Stimulated activated CD4-positive, alpha-beta T cell treated with anti-CD3 and anti-CD28 coated beads, Interleukin-15, amount 100 ng/mL, for 48 hours (primary cell): ENCODE measurements around the gene SRSF9.
"Not testable (repeated sequence)": the region's sequence is repeated elsewhere in the genome, so short reads cannot be mapped to it uniquely, and the experiment has no call there.

ENCODE experiments used
- DNase-seq, 2 donors: peaks; one replicate each; pipeline ENCODE4 v3.0.0-alpha.2; 2020; ENCODE audit warnings: low read depth in 2 of 2

Gene SRSF9

GRCh38 chr12:120452524-120452923, 17.0 kb downstream of the SRSF9 start:
- not testable (repeated sequence) for DNase-seq

DNA sequence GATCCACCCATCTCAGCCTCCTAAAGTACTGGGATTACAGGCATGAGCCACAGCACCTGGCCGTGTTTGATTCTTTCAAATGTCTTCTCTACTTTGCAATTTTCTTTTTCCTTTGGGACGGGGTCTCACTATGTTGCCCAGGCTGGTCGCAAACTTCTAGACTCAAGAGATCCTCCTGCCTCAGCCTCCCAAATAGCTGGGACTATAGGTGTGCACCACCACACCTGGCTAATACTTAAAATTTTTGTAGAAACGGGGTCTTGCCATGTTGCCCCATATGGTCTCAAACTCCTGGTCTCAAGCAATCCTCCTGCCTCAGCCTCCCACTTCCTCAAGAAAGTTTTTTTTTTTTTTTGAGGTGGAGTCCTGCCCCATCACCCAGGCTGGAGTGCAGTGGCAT, 21.6 kb downstream of the SRSF9 start:
- DNase-seq, result no peak

DNA sequence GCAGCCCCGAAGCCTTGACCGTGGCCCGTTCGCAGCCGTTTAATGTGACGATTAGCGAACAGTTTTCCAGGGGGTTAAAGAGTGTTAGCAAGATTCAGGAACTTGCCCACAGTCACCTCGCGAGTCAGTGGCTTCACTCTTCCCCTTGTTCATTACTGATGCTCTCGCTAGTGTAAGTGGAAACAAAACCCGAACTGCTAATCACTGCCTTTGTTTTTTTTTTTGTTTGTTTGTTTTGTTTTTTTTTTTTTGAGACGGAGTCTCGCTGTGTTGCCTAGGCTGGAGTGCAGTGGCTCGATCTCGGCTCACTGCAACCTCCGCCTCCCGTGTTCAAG, 22.7 kb downstream of the SRSF9 start:
- not testable (repeated sequence) for DNase-seq

GRCh38 chr12:120445911-120446843, 23.4 kb downstream of the SRSF9 start, which contains the start of the genes GATC and TRIAP1:
GATC (plus strand) TSS chr12:120446444; CDS start chr12:120446481, 37 bp downstream.
TRIAP1 (minus strand) TSS chr12:120446384; CDS start chr12:120446372, 12 bp downstream.
- DNase-seq, result peak; percentile 74 to 84

DNA sequence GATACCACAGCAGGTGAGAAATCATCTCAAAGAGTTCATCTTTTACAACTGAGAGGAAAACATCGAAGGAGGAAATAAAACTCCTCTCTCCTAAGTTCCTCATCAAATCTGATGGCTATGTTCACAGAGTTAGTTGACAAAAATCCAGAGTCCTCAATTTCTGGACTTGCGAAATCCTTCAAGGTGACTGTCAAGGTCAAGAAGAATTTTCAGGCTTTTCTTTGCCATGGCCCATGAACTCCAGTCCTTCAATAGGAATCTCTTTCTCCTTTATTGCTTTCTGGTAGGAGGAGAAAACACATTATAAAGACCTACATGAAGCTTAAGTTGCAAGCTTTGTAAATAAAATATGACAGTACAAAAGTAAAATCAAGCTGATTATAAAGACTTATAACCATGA, 24.9 kb downstream of the SRSF9 start:
- DNase-seq, result no peak

GRCh38 chr12:120439646-120440247, 29.8 kb downstream of the SRSF9 start:
- DNase-seq, result peak; percentile 54 to 69

- DNase-seq, result no peak
Measured at GRCh38 chr12:120438495-120439198, 30.9 kb downstream of the SRSF9 start.

DNA sequence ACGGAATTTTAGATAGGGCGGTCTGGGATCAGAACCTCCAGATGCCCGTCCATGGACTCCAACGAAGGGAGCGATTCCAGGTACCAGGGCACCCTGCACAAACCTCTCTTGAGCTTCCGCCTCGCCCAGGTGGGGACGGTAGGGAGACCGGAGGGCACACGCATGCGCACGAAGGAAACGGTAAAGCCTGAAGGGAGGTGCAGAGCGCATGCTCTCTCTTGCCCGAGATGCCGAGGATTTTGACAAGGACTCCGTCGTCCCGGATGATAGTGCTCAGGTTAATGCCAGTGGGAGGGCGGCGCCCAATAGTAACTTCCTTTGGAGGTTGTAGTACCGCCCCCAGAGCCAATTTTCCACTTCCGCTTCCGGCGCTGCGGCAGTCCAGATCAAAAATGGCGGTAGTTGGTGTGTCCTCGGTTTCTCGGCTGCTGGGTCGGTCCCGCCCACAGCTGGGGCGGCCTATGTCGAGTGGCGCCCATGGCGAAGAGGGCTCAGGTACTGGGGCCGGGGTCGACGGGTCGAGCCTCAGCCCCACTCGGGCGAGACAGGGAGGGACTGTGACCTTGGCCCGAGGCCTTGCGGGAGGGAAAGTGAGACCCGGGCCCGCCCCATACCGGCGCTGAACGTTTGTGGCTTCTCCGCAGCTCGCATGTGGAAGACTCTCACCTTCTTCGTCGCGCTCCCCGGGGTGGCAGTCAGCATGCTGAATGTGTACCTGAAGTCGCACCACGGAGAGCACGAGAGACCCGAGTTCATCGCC, 31.6 kb downstream of the SRSF9 start, which contains the start of gene COX6A1:
Gene COX6A1, plus strand, starts transcription at position 379 of the 760 bp plus-strand sequence. Its CDS starts 14 bp downstream, at position 393.
- peak; percentile 96 to 98 for DNase-seq

DNA sequence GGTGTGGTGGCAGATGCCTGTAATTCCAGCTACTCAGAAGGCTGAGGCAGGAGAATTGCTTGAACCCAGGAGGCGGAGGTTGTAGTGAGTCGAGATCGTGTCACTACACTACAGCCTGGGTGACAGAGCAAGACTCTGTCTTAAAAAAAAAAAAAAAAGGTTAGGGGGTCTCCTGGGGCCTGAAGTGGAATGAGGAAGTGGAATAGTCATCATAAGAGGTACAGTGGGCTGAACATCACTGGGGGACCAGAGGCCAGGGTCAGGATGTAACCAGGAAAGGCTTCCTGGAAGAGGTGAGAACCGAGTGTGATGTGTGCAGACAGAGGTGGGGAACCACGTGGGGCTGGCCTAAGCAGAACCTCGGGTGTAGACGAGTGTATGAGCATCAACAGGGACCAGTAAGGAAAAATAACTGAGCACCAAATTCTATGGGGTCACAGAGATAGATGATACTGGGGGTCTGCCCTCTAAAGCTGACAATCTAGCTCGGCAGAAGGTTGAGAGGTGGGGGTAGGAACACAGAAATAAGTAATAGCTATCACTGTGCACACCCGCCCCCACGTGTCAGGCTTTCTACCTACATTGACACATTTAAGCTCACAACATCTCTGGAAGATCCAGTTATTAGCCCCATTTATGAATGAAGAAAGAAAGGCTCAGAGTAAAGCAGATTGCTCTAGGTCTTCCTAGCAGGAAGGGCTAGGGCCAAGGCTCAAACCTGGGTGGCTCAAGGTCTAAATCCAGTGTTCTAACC, 36.6 kb downstream of the SRSF9 start:
- no peak for DNase-seq

DNA sequence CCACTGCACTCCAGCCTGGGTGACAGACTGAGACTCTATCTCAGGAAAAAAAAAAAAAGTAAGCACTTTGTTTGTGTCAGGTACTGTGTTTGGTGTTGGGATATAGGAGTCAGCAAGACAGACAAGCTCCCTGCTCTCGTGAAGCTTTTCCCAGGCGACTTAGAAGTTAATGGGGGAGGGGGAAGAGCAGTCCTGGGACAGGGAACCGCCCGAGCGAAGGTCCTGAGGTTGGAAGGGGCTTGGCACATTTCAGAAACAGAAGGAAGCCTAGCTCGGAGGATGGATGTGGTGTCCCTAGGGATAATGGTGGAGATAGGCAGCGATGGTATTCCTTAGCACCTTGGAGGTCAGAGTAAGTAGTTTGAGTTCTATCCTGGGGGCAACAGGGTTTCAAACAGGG, 40.2 kb downstream of the SRSF9 start:
- DNase-seq, result no peak

GRCh38 chr12:120428597-120429229, 40.8 kb downstream of the SRSF9 start:
- no peak for DNase-seq

DNA sequence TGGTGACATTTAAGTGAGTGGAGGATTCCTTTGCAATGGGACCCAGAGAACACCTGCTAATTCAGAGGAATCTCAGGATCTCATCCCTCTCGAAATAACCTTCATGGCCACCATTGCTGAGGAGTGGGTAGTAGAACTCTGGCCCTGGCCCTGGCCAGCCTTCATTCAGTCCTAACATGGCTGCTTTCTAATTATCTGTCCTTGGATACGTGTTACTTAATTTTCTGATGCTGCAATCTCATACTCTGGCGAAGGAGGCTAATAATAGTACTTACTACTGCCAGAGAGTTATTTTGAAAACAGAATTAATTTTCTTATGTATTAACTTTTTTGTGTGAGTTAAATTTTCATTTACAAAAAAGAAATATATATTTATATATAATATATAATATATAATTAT, 43.8 kb downstream of the SRSF9 start:
- DNase-seq, result no peak

- DNase-seq, result no peak
Measured at GRCh38 chr12:120422892-120423456, 46.6 kb downstream of the SRSF9 start.

- no peak for DNase-seq
Measured at GRCh38 chr12:120421701-120422100, 47.8 kb downstream of the SRSF9 start.

DNA sequence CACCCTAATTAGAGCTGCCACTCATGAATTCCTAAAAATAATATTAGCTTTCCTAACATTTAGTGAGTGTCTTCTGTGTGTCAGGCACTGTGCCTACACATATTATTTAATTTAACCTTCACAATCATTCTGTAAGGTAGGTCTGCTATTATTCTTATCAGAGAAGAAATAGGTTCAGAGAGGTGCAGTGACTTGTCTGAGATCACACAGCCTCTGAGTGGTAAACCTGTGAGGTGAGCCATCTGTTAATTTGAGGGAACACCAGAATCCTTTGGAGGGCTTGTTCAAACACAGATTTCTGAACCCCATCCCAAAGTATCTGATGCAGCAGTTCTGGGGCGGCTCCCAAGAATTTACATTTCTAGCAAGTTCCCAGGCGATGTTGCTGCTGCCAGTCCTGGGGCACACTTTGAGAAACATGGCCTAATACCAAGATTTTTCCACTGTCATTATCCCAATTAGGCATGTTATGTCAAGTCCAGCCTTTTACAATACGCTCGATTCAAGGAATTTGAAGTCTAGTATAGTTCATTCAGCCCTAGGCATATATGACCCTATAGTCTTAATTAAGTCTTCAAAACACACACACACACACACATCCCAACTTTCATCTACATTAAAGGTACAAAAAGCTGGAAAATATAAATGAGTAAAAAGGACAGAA, 51.5 kb downstream of the SRSF9 start:
- no peak for DNase-seq

DNA sequence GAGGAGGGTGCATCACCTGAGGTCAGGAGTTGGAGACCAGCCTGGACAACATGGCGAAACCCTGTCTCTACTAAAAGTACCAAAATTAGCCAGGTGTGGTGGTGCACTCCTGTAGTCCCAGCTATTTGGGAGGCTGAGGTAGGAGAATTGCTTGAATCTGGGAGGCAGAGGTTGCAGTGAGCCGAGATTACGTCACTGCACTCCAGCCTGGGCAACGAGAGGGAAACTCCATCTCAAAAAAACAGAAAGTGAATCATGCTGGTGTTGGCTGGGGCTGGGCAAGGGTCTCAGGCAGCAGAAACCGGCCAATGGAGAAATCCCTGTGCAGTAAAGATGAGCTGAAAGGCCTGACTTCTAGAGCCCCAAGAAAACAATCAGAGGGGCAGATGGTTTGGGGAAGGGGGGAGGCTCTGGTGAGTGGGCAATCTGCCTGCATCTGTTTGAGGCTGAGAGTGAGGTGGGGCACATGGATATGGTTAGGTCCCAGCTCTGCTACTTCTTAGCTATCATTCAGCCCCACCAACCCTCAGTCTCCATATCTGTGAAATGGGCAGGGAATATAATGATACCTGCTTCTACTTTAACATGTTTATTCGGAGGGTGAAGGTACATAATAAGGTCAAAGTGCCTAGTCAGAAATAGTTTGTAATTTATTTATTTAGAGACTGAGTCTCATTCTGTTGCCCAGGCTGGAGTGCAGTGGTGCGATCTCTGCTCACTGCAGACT, 52.9 kb downstream of the SRSF9 start:
- no peak for DNase-seq

DNA sequence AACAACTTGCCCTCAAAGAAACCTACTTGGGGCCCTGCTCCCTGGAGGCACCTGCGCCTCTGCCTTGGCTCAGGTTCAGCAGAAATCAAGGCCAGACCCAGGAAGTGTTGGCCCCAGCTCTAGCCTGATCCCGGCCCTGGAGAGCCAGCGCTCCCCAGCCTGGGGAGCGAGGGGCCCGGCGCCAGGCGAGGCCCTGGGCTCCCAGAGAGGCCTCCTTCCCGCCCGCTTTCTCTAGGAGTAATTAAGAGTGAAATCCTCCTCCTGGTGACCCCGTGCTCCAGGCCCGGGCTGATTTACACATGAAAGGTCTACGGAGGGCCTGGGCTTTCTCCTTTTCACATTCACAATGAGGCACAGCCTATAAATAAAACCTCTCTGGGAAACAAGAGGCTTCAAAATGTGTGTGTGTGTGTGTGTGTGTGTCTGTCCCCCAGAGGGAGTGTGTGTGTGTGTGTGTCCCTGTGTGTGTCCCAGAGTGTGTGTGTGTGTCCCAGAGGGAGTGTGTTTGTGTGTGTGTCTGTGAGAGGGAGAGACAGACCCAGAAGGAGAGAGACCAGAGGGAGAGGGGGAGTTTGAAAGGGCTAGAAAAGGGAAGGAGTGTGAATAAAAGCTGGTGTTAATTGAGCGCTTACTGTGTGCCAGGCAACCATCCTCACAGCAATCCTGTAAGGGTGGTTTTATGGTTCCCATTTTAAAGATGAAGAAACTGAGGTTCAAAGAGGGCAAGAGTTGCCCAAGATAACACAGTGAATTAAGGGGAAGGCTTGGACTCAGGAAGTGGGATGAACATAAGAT, 55.5 kb downstream of the SRSF9 start:
- DNase-seq, result no peak

- no peak for DNase-seq
Measured at GRCh38 chr12:120412421-120412820, 57.1 kb downstream of the SRSF9 start.
